HEK293T (cell line): ENCODE results near the gene TNFRSF21.

ENCODE experiments used
- CTCF ChIA-PET: fragments of 350-600 bp; formaldehyde crosslinking; extraction: SDS; loops from one replicate; lab custom pipeline; 2021; ENCODE audit warnings: antibody characterized with exemption, inconsistent platforms; lab: Yijun Ruan, JAX
- POLR2A ChIA-PET: fragments of 350-600 bp; formaldehyde crosslinking; extraction: SDS; loops from one replicate; lab custom pipeline; 2020; ENCODE audit warnings: antibody characterized with exemption, inconsistent platforms; lab: Yijun Ruan, JAX
- DNase-seq: peaks from one replicate; pipeline ENCODE4 v3.0.0; 2012; ENCODE audit warnings: mixed read lengths; ENCODE audit errors: extremely low spot score
- ARNT ChIP-seq: fragments of 450-650 bp; IDR thresholded peaks from 2 replicates; pipeline ENCODE4 v1.6.1; 2017; ENCODE audit warnings: mild to moderate bottlenecking
- BHLHE40 ChIP-seq: fragments of 450-650 bp; IDR thresholded peaks from 2 replicates; pipeline ENCODE4 v1.6.1; 2016; ENCODE audit warnings: mild to moderate bottlenecking, moderate library complexity, borderline replicate concordance
- CTBP1 ChIP-seq: fragments of 450-650 bp; IDR thresholded peaks from 2 replicates; pipeline ENCODE4 v1.6.1; 2016; ENCODE audit warnings: borderline replicate concordance
- ELF4 ChIP-seq: fragments of 450-650 bp; IDR thresholded peaks from 2 replicates; pipeline ENCODE4 v1.6.1; 2017; ENCODE audit warnings: antibody characterized with exemption
- FOXA1 ChIP-seq: fragments of 450-650 bp; IDR thresholded peaks from 2 replicates; pipeline ENCODE4 v1.6.1; 2016; ENCODE audit warnings: mild to moderate bottlenecking
- FOXK2 ChIP-seq: fragments of 450-650 bp; IDR thresholded peaks from 2 replicates; pipeline ENCODE4 v1.6.1; 2016; ENCODE audit warnings: mild to moderate bottlenecking
- FOXM1 ChIP-seq: fragments of 450-650 bp; IDR thresholded peaks from 2 replicates; pipeline ENCODE4 v1.6.1; 2017; ENCODE audit warnings: mild to moderate bottlenecking, borderline replicate concordance
- HDGF ChIP-seq: fragments of 450-650 bp; IDR thresholded peaks from 2 replicates; pipeline ENCODE4 v1.6.1; 2017; ENCODE audit warnings: antibody characterized with exemption, borderline replicate concordance
- L3MBTL2 ChIP-seq: fragments of 450-650 bp; conservative IDR thresholded peaks from 2 replicates; pipeline ENCODE4 v1.6.1; 2016; ENCODE audit warnings: mild to moderate bottlenecking
- LEF1 ChIP-seq: fragments of 450-650 bp; IDR thresholded peaks from 2 replicates; pipeline ENCODE4 v1.6.1; 2017; ENCODE audit warnings: mild to moderate bottlenecking, borderline replicate concordance
- NFRKB ChIP-seq: fragments of 450-650 bp; IDR thresholded peaks from 2 replicates; pipeline ENCODE4 v1.6.1; 2016; ENCODE audit warnings: mild to moderate bottlenecking, moderate library complexity
- PKNOX1 ChIP-seq: fragments of 450-650 bp; IDR thresholded peaks from 2 replicates; pipeline ENCODE4 v1.6.1; 2016
- SP1 ChIP-seq: fragments of 450-650 bp; IDR thresholded peaks from 2 replicates; pipeline ENCODE4 v1.6.1; 2017
- SUZ12 ChIP-seq: fragments of 450-650 bp; IDR thresholded peaks from 2 replicates; pipeline ENCODE4 v1.6.1; 2016; ENCODE audit warnings: mild to moderate bottlenecking
- TARDBP ChIP-seq: fragments of 450-650 bp; IDR thresholded peaks from 2 replicates; pipeline ENCODE4 v1.6.1; 2016
- ZNF384 ChIP-seq: fragments of 450-650 bp; IDR thresholded peaks from 2 replicates; pipeline ENCODE4 v1.6.1; 2016

TNFRSF21 gene

GRCh38 chr6:47309291-47310130 lies at the start of gene TNFRSF21:
Gene TNFRSF21 (minus strand): TSS chr6:47309905. CDS start chr6:47309511, 394 bp downstream.
- DNase-seq = peak; percentile 92
- TF ChIP-seq ZNF384 (no peak), ELF4 (no peak), L3MBTL2 (peak; percentile 92)
- ChIA-PET POLR2A (interaction anchor here (0.6 to 2.2 kb wide), 5 partner anchors 9 to 211 kb away, joined by 3 to 11 read pairs (median 3); no protein-coding TSS in a partner anchor), CTCF (interaction anchor here (0.6 to 1.6 kb wide), 4 partner anchors 83 to 212 kb away, joined by 3 to 10 read pairs (median 6); no protein-coding TSS in a partner anchor)

- no peak for DNase-seq
- POLR2A ChIA-PET = no interaction called here
- no peak for TF ChIP-seq HDGF
- TF ChIP-seq PKNOX1 = no peak
- TF ChIP-seq L3MBTL2 = no peak
- no peak for TF ChIP-seq ELF4
- TF ChIP-seq CTBP1 = no peak
- no peak for TF ChIP-seq FOXK2
- TF ChIP-seq ZNF384 = no peak
- TF ChIP-seq SP1 = no peak
- no peak for TF ChIP-seq SUZ12
- no peak for TF ChIP-seq LEF1
- no peak for TF ChIP-seq TARDBP
- no peak for TF ChIP-seq ARNT
- no peak for TF ChIP-seq NFRKB
- no peak for TF ChIP-seq FOXA1
- no peak for TF ChIP-seq FOXM1
- TF ChIP-seq BHLHE40 = no peak
- CTCF ChIA-PET = no interaction called here
Observed at GRCh38 chr6:47358440-47359225, 48.9 kb upstream of the TNFRSF21 start.

GRCh38 chr6:47357827-47358226 lies 48.1 kb upstream of the TNFRSF21 start:
- DNase-seq = no peak
- POLR2A ChIA-PET = no interaction called here
- CTCF ChIA-PET = no interaction called here
- no peak for TF ChIP-seq PKNOX1
- no peak for TF ChIP-seq HDGF
- no peak for TF ChIP-seq SP1
- TF ChIP-seq SUZ12 = no peak
- no peak for TF ChIP-seq TARDBP
- no peak for TF ChIP-seq FOXK2
- no peak for TF ChIP-seq LEF1
- no peak for TF ChIP-seq BHLHE40
- no peak for TF ChIP-seq ELF4
- TF ChIP-seq FOXM1 = no peak
- no peak for TF ChIP-seq FOXA1
- no peak for TF ChIP-seq L3MBTL2
- no peak for TF ChIP-seq NFRKB
- no peak for TF ChIP-seq ARNT
- TF ChIP-seq CTBP1 = no peak
- TF ChIP-seq ZNF384 = no peak

- CTCF ChIA-PET = no interaction called here
- DNase-seq = no peak
- POLR2A ChIA-PET = no interaction called here
- no peak for TF ChIP-seq FOXK2
- TF ChIP-seq ZNF384 = no peak
- TF ChIP-seq LEF1 = no peak
- no peak for TF ChIP-seq TARDBP
Observed at GRCh38 chr6:47355496-47355895, 45.8 kb upstream of the TNFRSF21 start.

GRCh38 chr6:47353871-47354270 lies 44.2 kb upstream of the TNFRSF21 start:
- no peak for DNase-seq
- no peak for TF ChIP-seq HDGF
- TF ChIP-seq FOXK2 = no peak
- no peak for TF ChIP-seq TARDBP
- TF ChIP-seq ZNF384 = no peak
- TF ChIP-seq ELF4 = no peak
- TF ChIP-seq FOXM1 = no peak
- no peak for TF ChIP-seq FOXA1
- POLR2A ChIA-PET = no interaction called here
- CTCF ChIA-PET = no interaction called here

- TF ChIP-seq SUZ12 = no peak
- no peak for TF ChIP-seq ARNT
- no peak for TF ChIP-seq SP1
- no peak for TF ChIP-seq TARDBP
- no peak for TF ChIP-seq HDGF
- no peak for TF ChIP-seq ELF4
- TF ChIP-seq BHLHE40 = no peak
- TF ChIP-seq FOXK2 = no peak
- no peak for TF ChIP-seq L3MBTL2
- no peak for TF ChIP-seq CTBP1
- no peak for TF ChIP-seq FOXM1
- TF ChIP-seq PKNOX1 = no peak
- TF ChIP-seq FOXA1 = no peak
- no peak for TF ChIP-seq LEF1
- no peak for TF ChIP-seq NFRKB
- no peak for TF ChIP-seq ZNF384
- POLR2A ChIA-PET = no interaction called here
- CTCF ChIA-PET = interaction anchor here (0.8 kb wide), 1 partner anchor 24 kb away, joined by 3 read pairs; no protein-coding TSS in a partner anchor
- no peak for DNase-seq
Observed at GRCh38 chr6:47352966-47353365, 43.3 kb upstream of the TNFRSF21 start.
